ENCODE data around the gene SCARF2. TPM values are rescaled to one million over a fixed set of nuclear protein-coding genes. Genes with fewer than 3 reads are reported as not detected.

The SCARF2 gene
- total and polyA plus RNA-seq, 2 experiments from 2014 or later = 1.8 to 16.6 TPM

GRCh38 chr22:20395181-20395906, 42.3 kb downstream of the SCARF2 start (continued):
- TF ChIP-seq ZNF462 (CRISPR knock-in tag; IDR thresholded peaks at IDR 0.05) (no peak), CREB1 (CRISPR knock-in tag; IDR thresholded peaks at IDR 0.05; ENCODE audit: low read depth) (no peak), REST (IDR thresholded peaks at IDR 0.05; ENCODE audit: unreplicated experiment) (no peak), EZH2 (IDR thresholded peaks at IDR 0.05; ENCODE audit: low read depth, unreplicated experiment) (no peak), ZNF114 (CRISPR knock-in tag; IDR thresholded peaks at IDR 0.05) (no peak), STAT1 (IDR thresholded peaks at IDR 0.05; ENCODE audit: unreplicated experiment) (no peak), NANOG (IDR thresholded peaks at IDR 0.05; ENCODE audit: borderline replicate concordance) (no peak), JUNB (IDR thresholded peaks at IDR 0.05; ENCODE audit: unreplicated experiment) (no peak)

Measured in GM23338 (cell line).